DOHH2 (cell line): ENCODE results near the gene TP53I11.

Experiments
- CTCF ChIP-seq: fragments of 200-600 bp; sonication (generic); IDR thresholded peaks from one replicate; pipeline ENCODE4 v1.5.1; 2014; ENCODE audit warnings: antibody characterized with exemption, mild to moderate bottlenecking, low read depth, low read length; ENCODE audit not compliant: poor library complexity, severe bottlenecking
- EZH2phosphoT487 ChIP-seq: fragments of 200-600 bp; sonication (generic); IDR thresholded peaks from 2 replicates; pipeline ENCODE4 v1.6.1; 2017; ENCODE audit warnings: borderline replicate concordance, mild to moderate bottlenecking, antibody characterized with exemption, low read length, moderate library complexity, mixed read lengths

- TF ChIP-seq CTCF (no peak), EZH2phosphoT487 (no peak)
Measured at GRCh38 chr11:44970293-44970692, 19.6 kb upstream of the TP53I11 start.
